Lower leg skin (tissue), 4 donors: ENCODE results near the gene CLIP2. TPM values are rescaled to one million over a fixed set of nuclear protein-coding genes. Genes with fewer than 3 reads are reported as not detected.

Source experiments
- DNase-seq, 2 donors: peaks; one replicate each; pipeline ENCODE4 v3.0.0-alpha.2; 2019; ENCODE audit warnings: low spot score in 2 of 2
- H3K4me3 ChIP-seq: fragments of 200-600 bp; sonication (generic); 2 replicates; pipeline ENCODE4 v1.5.1; 2017; ENCODE audit warnings: mild to moderate bottlenecking, low read depth; ENCODE audit not compliant: poor library complexity, severe bottlenecking
- POLR2A ChIP-seq, 2 donors: fragments of 450-650 bp; IDR thresholded peaks; one replicate each; pipeline ENCODE4 v1.6.1; 2016 to 2017; ENCODE audit warnings: antibody characterized with exemption in 2 of 2, mild to moderate bottlenecking in 1 of 2, moderate library complexity in 1 of 2
- WGBS, 2 donors: methylation state at CpG; one replicate each; pipeline ENCODE4 v1.1.5; 2018; 5-methylcytosine and 5-hydroxymethylcytosine counted together
- intact Hi-C: fragments of 100-400 bp; cut with DNase I; formaldehyde crosslinking; loops from one replicate; pipeline ENCODE4 v1.15.0; 2023; ENCODE audit warnings: low total_unique reads
- total RNA-seq, 4 donors: library from RNA; depleted of rRNA; stranded (reverse); fragments of >200 nt; gene quantifications; one replicate each; pipeline ENCODE4 v1.1.0, GENCODE V29; 2016
- TF ChIP-seq, protein P1 (sequence below), 3 donors: fragments of 450-650 bp; IDR thresholded peaks; one replicate each; pipeline ENCODE4 v1.5.1; 2016; ENCODE audit warnings: antibody characterized with exemption in 3 of 3, mild to moderate bottlenecking in 3 of 3, moderate library complexity in 2 of 3

Gene CLIP2
- total RNA-seq, 4 donors from 2014 or later: 29.1 to 60.2 (median 52.5) TPM

DNA sequence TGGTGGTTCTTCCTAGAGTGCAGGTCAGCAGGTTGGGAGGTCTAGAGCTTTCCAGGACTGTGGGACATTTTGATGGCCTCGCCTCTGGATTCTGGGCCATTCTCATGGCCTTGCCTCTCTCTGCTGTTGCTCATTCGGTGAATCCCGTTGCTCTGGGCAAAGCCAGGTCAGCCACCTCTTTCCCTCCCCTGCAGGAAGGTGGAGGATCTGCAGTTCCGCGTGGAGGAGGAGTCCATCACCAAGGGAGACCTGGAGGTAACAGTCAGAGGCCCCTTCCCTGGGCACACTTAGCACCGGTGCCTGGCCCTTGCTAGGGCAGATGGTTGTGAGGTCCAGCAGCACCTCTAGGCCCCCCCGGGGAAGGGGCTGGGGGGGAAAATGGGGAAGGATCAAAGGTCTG lies 74.9 kb downstream of the CLIP2 start:
- TF ChIP-seq, protein P1, sequence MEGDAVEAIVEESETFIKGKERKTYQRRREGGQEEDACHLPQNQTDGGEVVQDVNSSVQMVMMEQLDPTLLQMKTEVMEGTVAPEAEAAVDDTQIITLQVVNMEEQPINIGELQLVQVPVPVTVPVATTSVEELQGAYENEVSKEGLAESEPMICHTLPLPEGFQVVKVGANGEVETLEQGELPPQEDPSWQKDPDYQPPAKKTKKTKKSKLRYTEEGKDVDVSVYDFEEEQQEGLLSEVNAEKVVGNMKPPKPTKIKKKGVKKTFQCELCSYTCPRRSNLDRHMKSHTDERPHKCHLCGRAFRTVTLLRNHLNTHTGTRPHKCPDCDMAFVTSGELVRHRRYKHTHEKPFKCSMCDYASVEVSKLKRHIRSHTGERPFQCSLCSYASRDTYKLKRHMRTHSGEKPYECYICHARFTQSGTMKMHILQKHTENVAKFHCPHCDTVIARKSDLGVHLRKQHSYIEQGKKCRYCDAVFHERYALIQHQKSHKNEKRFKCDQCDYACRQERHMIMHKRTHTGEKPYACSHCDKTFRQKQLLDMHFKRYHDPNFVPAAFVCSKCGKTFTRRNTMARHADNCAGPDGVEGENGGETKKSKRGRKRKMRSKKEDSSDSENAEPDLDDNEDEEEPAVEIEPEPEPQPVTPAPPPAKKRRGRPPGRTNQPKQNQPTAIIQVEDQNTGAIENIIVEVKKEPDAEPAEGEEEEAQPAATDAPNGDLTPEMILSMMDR (IDR thresholded peaks at IDR 0.05): no peak
- no peak for TF ChIP-seq POLR2A (IDR thresholded peaks at IDR 0.05)
- 86 to 93% methylated on average over 7 of the region's 7 CpGs for WGBS, 2 donors
- no peak for DNase-seq
- H3K4me3 ChIP-seq: no peak overlapping the region
- intact Hi-C loops: no loop called here

DNA sequence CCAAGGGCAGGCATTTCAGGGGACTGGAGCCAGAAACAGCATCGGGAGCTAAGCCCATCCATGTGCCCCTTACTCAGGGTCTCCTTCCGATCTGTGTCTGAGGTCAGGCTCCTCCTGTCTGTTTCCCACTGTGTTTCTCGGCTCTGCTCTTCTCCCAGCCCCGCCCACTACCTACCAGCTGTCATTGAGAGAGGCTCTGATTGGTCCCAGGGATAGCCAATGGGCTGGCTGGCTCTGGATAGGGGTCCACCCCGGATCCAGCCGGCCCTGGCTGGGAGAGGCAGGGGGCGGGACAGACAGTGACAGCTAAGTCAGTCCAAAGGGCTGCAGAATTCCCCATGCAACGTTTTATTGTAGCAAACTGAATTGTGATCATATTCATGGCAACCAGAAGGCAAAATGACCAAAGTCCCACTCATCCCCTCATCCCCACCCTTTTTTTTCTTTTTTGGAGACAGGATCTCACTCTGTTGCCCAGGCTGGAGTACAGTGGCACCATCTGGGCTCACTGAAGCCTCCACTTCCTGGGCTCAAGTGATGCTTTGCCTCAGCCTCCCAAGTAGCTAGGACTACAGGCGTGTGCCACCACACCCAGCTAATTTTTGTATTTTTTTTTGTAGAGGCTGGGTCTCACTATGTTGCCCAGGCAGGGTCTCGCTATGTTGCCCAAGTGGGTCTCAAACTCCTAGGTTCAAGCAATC lies 76.3 kb downstream of the CLIP2 start:
- intact Hi-C loops: no loop called here
- no peak for TF ChIP-seq POLR2A (IDR thresholded peaks at IDR 0.05)
- TF ChIP-seq, protein P1 (IDR thresholded peaks at IDR 0.05): no peak
- 57 to 72% methylated on average over 10 of the region's 10 CpGs for WGBS, 2 donors
- peak in 1 of 2 donors; percentile 22 for DNase-seq
- no peak overlapping the region for H3K4me3 ChIP-seq

- no peak for DNase-seq
- intact Hi-C loops: no loop called here
- H3K4me3 ChIP-seq: no peak overlapping the region
- WGBS, 2 donors: 58 to 61% methylated on average over 13 of the region's 13 CpGs
- TF ChIP-seq POLR2A (IDR thresholded peaks at IDR 0.05): no peak
- TF ChIP-seq, protein P1 (IDR thresholded peaks at IDR 0.05): no peak
Measured at GRCh38 chr7:74371381-74372341, 82.5 kb downstream of the CLIP2 start.

DNA sequence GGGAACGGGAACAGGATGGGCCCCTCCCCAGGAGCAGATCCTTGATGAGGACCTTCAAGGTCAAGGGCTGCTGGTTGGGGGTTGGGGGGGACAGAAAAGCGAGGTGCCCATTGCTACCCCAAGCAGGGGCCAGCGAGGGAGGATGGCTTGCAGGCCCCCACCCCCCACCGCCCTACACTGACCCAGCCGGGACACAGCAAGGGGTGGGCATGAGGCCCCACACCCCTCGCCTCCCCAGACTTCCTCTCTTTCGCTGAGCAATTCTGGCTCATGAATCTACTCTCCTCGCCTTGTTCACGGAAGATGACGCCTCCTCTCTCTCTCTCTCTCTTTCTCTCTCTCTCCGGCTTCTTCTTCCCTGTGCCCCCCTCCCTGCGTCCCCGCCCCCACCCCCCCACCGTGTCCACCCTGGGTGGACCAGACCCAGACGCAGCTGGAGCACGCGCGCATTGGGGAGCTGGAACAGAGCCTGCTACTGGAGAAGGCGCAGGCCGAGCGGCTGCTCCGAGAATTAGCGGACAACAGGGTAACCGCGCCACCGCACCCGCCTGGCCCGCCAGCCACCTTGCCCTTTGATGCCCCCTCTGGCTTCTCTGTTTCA lies 83.4 kb downstream of the CLIP2 start:
- 70 to 82% methylated on average over 28 of the region's 28 CpGs for WGBS, 2 donors
- intact Hi-C loops: no loop called here
- no peak for TF ChIP-seq POLR2A (IDR thresholded peaks at IDR 0.05)
- TF ChIP-seq, protein P1 (IDR thresholded peaks at IDR 0.05): no peak
- H3K4me3 ChIP-seq: no peak overlapping the region
- no peak for DNase-seq

- no peak for TF ChIP-seq POLR2A (IDR thresholded peaks at IDR 0.05)
- TF ChIP-seq, protein P1 (IDR thresholded peaks at IDR 0.05): no peak
- no peak for DNase-seq
- intact Hi-C loops: no loop called here
- WGBS, 2 donors: 65 to 90% methylated on average over 3 of the region's 3 CpGs
- H3K4me3 ChIP-seq: no peak overlapping the region
Measured at GRCh38 chr7:74373536-74373935, 84.3 kb downstream of the CLIP2 start.
